IPS-18c (cell line): ENCODE results near the gene COA1.

ENCODE experiments used
- H3K4me3 ChIP-seq: 2 replicates; pipeline ENCODE4 v1.7.0; 2013; ENCODE audit warnings: low read depth, mild to moderate bottlenecking, low read length, moderate library complexity; ENCODE audit not compliant: insufficient read depth
- H3K9me3 ChIP-seq: one replicate; pipeline ENCODE4 v1.6.1; 2013; ENCODE audit warnings: mild to moderate bottlenecking, low read length, moderate library complexity; ENCODE audit not compliant: control insufficient read depth, insufficient read depth

The COA1 gene

GRCh38 chr7:43650457-43651052, 78.8 kb downstream of the COA1 start:
- Histone ChIP-seq H3K9me3 (no peaks in the 10 kb centered on the region), H3K4me3 (no peak overlapping the region)

GRCh38 chr7:43649755-43650274, 79.5 kb downstream of the COA1 start:
- no peak overlapping the region for H3K4me3 ChIP-seq

GRCh38 chr7:43648473-43649406, 80.6 kb downstream of the COA1 start:
- Histone ChIP-seq H3K4me3 (no peak overlapping the region), H3K9me3 (no peaks in the 10 kb centered on the region)

More at GRCh38 chr7:43649755-43650274, 79.5 kb downstream of the COA1 start:
- no peaks in the 10 kb centered on the region for H3K9me3 ChIP-seq

- Histone ChIP-seq H3K4me3 (no peak overlapping the region), H3K9me3 (no peaks in the 10 kb centered on the region)
Observed at GRCh38 chr7:43647673-43648472, 81.5 kb downstream of the COA1 start.

GRCh38 chr7:43647339-43647672, 82.0 kb downstream of the COA1 start:
- no peak overlapping the region for H3K4me3 ChIP-seq
- no peaks in the 10 kb centered on the region for H3K9me3 ChIP-seq

GRCh38 chr7:43646603-43647338, 82.6 kb downstream of the COA1 start:
- Histone ChIP-seq H3K9me3 (no peaks in the 10 kb centered on the region), H3K4me3 (no peak overlapping the region)

GRCh38 chr7:43645699-43646226, 83.6 kb downstream of the COA1 start:
- no peak overlapping the region for H3K4me3 ChIP-seq
- no peaks in the 10 kb centered on the region for H3K9me3 ChIP-seq

GRCh38 chr7:43643846-43644245, 85.5 kb downstream of the COA1 start:
- Histone ChIP-seq H3K4me3 (no peak overlapping the region), H3K9me3 (no peaks in the 10 kb centered on the region)

GRCh38 chr7:43642897-43643630, 86.3 kb downstream of the COA1 start:
- no peaks in the 10 kb centered on the region for H3K9me3 ChIP-seq
- no peak overlapping the region for H3K4me3 ChIP-seq

GRCh38 chr7:43640679-43641078, 88.6 kb downstream of the COA1 start:
- no peak overlapping the region for H3K4me3 ChIP-seq
- no peaks in the 10 kb centered on the region for H3K9me3 ChIP-seq

- Histone ChIP-seq H3K4me3 (no peak overlapping the region), H3K9me3 (no peaks in the 10 kb centered on the region)
Observed at GRCh38 chr7:43639858-43640491, 89.3 kb downstream of the COA1 start.

GRCh38 chr7:43637114-43637806, 92.1 kb downstream of the COA1 start:
- Histone ChIP-seq H3K4me3 (no peak overlapping the region), H3K9me3 (no peaks in the 10 kb centered on the region)

- no peak overlapping the region for H3K4me3 ChIP-seq
- no peaks in the 10 kb centered on the region for H3K9me3 ChIP-seq
Observed at GRCh38 chr7:43636093-43636492, 93.2 kb downstream of the COA1 start.

GRCh38 chr7:43634384-43634783, 94.9 kb downstream of the COA1 start:
- no peak overlapping the region for H3K4me3 ChIP-seq
- H3K9me3 ChIP-seq = no peaks in the 10 kb centered on the region

GRCh38 chr7:43632746-43633145, 96.6 kb downstream of the COA1 start:
- Histone ChIP-seq H3K4me3 (no peak overlapping the region), H3K9me3 (no peaks in the 10 kb centered on the region)
